Duodenal mucosa (tissue), 2 donors: ENCODE measurements around the gene ENDOV.

Experiments
- H3K27ac ChIP-seq: one replicate; pipeline ENCODE4 v1.7.0; 2013; ENCODE audit warnings: low read depth, low read length
- H3K27me3 ChIP-seq, 2 donors: one replicate each; pipeline ENCODE4 v1.7.0; 2013; ENCODE audit warnings: low read length in 2 of 2, control low read depth in 1 of 2; ENCODE audit not compliant: insufficient read depth in 2 of 2, control insufficient read depth in 1 of 2
- H3K36me3 ChIP-seq, 2 donors: one replicate each; pipeline ENCODE4 v1.7.0; 2013; ENCODE audit warnings: low read length in 2 of 2, control low read depth in 1 of 2; ENCODE audit not compliant: insufficient read depth in 2 of 2, control insufficient read depth in 1 of 2
- H3K4me1 ChIP-seq, 2 donors: one replicate each; pipeline ENCODE4 v1.7.0; 2013; ENCODE audit warnings: low read length in 2 of 2, control low read depth in 1 of 2; ENCODE audit not compliant: insufficient read depth in 2 of 2, control insufficient read depth in 1 of 2
- H3K4me3 ChIP-seq, 2 donors: one replicate each; pipeline ENCODE4 v1.7.0; 2013; ENCODE audit warnings: low read length in 2 of 2, low read depth in 1 of 2
- H3K9ac ChIP-seq, 2 donors: one replicate each; pipeline ENCODE4 v1.7.0; 2013; ENCODE audit warnings: low read length in 2 of 2, low read depth in 1 of 2
- H3K9me3 ChIP-seq, 2 donors: one replicate each; pipeline ENCODE4 v1.7.0; 2013; ENCODE audit warnings: low read length in 2 of 2, control low read depth in 1 of 2; ENCODE audit not compliant: control insufficient read depth in 1 of 2

The ENDOV gene

DNA sequence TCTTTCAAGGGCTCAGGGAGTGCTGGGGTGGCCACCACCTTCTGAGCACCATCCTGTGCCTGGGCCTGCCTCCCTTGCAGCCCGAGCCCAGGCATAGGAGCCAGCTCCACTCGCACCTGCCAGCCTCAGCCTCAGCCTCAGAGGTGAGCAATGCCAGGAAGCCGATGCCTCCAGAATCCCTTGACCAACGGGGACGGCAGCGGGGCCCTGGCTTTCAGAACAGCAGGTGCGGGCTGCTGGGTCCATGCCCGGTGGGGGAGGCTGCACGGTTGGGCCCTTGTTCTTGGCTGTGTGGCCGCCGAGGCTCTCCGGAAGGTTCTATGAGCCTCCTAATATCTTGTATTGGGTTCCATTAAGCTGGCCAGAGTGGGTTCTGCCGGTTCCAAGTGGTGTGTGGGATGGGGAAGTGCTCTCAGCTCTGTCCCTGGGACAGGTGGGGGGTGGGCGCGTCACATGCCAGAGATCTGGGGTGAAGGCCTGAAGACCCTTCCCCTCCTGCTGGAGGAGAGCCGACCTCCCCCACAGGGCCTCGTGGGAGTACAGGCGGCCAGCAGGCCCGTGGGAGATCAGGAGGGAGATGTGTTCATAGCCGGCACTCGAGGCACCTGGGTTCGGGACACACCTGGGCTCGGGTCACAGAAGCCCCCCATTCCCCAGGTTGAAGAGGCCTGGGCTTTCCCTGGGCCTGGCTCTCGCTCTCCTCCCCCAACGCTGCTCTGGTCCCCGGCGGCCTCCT lies 34.4 kb downstream of the ENDOV start:
- H3K9ac ChIP-seq = no peak overlapping the region
- no peak overlapping the region for H3K4me3 ChIP-seq
- H3K36me3 ChIP-seq = no peaks in the 10 kb centered on the region
- H3K27me3 ChIP-seq = no peaks in the 10 kb centered on the region
- H3K4me1 ChIP-seq = peaks cover 9 to 11% of the 10 kb centered on the region in 2 donors
- no peak overlapping the region for H3K27ac ChIP-seq
- H3K9me3 ChIP-seq = no peaks in the 10 kb centered on the region

DNA sequence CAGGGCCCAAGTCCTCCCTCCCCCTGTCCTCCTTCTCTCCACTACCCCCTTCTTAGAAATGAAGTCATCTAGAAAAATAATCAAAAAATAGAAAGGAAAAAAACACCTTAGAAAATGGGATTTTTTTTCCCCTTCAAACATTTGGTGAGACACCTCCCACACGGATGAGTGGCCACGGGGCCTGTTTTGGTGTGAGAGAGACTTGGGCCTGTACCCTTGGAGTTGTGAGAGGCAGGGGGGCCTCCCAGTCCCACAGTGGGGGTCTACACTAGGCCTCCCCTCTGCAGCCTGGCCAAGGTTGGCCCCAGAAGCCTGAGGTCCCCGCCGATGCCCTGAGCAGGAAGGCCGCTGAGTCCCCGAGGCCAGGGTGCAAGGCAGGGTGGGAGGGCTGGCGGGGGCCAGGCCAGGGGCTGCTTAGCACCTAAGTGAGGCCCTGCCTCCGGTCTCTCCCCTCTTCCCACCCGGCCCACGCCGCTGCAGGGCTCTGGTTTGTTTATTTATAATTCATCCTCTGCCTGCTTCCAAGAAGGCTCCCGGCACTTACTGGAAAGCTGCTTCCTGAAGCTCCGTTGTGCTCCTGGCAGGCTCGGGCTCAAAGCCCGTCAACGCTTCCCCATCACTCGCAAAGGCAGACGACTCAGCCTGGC lies 35.1 kb downstream of the ENDOV start:
- Histone ChIP-seq H3K27me3 (no peaks in the 10 kb centered on the region), H3K36me3 (no peaks in the 10 kb centered on the region), H3K4me1 (peaks cover 9 to 11% of the 10 kb centered on the region in 2 donors), H3K9me3 (no peaks in the 10 kb centered on the region), H3K4me3 (no peak overlapping the region), H3K27ac (no peak overlapping the region), H3K9ac (no peak overlapping the region)

DNA sequence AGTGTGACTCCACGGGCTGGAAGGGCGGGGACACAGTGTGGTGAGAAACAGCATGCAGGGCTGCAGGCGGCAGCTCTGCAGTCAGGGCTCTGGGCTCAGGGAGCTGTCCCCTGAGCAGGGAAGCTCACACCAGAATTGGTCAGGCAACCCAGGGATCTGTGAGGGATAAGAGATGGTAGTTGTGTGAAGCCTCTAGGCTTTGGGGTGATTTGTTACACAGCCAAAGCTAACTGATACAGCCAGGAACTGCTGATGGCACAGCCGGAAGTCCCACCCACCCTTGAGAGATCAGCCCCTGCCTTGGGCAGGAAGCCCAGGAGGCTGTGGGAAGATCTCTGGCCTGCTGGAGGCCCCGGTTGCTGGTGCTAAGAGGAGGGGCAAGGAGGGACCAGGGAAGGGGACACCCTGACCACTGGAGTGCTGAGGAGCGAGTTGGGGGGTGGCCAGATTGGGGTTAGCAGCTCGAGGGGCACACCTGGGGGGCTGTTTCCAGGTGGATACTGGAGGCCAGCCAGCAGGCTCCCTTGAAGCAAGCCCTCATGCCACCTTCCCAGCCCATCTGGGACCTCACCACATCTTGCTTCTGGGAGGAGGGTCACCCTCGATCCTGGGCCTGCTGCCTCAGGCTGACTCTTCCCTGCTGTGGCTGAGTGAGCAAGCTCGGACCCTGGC lies 36.3 kb downstream of the ENDOV start:
- no peaks in the 10 kb centered on the region for H3K36me3 ChIP-seq
- no peak overlapping the region for H3K27ac ChIP-seq
- no peak overlapping the region for H3K4me3 ChIP-seq
- H3K27me3 ChIP-seq = no peaks in the 10 kb centered on the region
- no peak overlapping the region for H3K9ac ChIP-seq
- H3K9me3 ChIP-seq = no peaks in the 10 kb centered on the region
- peaks cover 9 to 18% of the 10 kb centered on the region in 2 donors for H3K4me1 ChIP-seq

DNA sequence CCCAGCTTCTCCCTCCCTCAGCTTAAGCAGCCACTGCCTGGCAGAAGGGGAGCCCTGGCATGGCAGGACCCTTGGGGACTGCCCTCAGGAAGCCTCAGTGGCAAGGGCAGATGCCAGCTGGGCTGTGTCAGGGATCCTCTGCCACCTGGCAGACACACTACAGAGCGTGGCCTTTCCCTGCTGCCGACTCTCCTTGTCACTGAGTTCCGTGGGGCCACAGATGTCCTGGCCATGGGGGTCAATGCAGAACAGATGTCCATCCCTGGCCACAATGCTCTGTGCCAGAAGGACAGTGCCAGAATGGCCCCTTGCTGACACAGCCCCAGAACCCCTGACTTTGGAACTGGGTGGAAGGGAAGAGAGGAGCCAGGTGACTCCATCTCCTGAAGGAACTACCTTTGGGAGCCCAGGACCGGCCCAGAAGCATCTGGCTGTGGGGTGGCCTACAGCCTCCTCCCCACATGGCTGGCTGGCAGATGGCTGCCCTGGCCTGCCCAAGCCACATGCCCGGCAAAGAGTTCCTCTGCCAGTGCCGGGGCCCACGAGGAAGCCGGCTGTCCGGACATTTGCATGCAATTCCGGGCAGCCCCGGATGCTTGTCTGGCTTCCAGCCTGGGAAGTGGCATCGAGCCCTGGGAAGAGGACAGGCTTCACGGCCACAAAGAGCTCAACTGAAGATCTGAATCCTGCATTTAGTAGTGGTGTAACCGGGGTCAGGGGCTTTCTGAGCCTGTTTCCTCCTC lies 37.4 kb downstream of the ENDOV start:
- Histone ChIP-seq H3K4me3 (no peak overlapping the region), H3K4me1 (peaks cover 9 to 18% of the 10 kb centered on the region in 2 donors), H3K27ac (no peak overlapping the region), H3K9ac (no peak overlapping the region), H3K27me3 (no peaks in the 10 kb centered on the region), H3K36me3 (no peaks in the 10 kb centered on the region), H3K9me3 (no peaks in the 10 kb centered on the region)

DNA sequence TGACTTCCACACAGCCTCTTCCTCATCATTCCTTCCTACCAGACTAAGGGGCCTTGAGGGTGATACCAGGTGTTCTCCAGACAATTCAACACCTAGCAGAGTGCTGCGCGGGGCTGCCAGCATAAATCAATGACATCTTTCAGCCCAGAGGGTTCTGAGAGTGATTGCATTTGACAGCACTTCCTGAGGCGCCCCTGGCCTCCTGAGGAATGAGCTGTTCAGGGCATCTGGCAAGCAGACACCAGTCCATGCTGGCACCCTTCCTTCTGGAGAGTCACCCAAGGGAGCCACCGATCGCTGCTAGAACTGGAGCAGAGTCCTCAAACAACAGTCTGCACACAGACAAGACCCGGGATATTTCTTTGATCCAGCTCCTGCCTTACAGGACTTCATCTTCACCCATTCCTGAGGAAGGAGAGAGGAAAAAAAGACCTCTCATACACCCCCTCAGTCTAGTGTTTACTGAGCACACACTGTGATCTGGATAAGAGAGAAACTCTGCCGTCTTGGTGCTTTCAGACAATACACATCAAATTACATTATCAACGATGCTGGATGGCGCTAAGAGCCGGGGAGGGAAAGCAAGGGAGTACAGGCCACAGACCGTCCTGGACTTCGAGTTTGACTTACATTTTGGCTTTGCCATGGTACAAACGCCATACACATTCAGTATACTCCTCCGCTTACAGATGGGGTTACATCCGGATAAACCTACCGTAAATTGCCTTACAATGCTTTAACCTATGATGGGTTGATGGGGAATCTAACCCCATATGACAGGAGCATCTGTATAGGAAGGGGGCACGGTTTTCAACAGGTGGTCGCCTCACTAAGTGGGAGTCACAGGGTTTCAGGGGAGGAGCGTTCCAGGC lies 38.4 kb downstream of the ENDOV start:
- Histone ChIP-seq H3K4me3 (peak overlapping the region; percentile 73 to 80), H3K27me3 (no peaks in the 10 kb centered on the region), H3K36me3 (no peaks in the 10 kb centered on the region), H3K9me3 (no peaks in the 10 kb centered on the region), H3K4me1 (peaks cover 9 to 18% of the 10 kb centered on the region in 2 donors), H3K27ac (no peak overlapping the region), H3K9ac (peak overlapping the region; percentile 80 to 88)

DNA sequence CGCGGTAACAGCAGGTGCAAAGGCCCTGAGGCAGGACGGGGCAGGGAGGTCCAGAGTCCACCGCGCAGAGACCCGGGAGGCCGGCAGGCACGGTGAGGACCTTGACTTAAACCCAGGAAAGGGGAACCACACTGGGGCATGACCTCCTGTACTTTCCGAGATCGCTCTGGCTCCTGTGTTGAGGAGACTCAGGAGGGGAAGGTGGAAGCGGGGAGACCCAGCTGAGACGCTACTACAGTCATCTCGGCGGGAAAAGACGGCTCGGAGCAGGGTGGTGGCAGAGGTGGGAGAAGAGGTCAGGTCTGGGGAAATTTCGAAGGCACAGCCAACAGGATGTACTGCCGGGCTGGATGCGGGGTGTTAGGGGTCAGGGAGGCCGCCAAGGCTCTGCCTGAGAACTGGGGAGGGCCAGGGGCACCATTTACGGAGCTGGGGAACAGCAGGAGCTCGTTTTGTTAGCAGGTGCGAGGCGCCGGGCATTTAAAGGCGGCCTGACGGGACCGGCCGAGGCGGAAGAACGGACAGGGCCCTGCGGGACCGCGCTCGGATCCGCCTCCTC lies 39.1 kb downstream of the ENDOV start:
- H3K36me3 ChIP-seq = no peaks in the 10 kb centered on the region
- H3K9ac ChIP-seq = peak overlapping the region; percentile 80 to 88
- H3K27ac ChIP-seq = peak overlapping the region; percentile 94
- no peaks in the 10 kb centered on the region for H3K27me3 ChIP-seq
- H3K4me3 ChIP-seq = peak overlapping the region; percentile 73 to 80
- H3K9me3 ChIP-seq = no peaks in the 10 kb centered on the region
- H3K4me1 ChIP-seq = peaks cover 9 to 18% of the 10 kb centered on the region in 2 donors

DNA sequence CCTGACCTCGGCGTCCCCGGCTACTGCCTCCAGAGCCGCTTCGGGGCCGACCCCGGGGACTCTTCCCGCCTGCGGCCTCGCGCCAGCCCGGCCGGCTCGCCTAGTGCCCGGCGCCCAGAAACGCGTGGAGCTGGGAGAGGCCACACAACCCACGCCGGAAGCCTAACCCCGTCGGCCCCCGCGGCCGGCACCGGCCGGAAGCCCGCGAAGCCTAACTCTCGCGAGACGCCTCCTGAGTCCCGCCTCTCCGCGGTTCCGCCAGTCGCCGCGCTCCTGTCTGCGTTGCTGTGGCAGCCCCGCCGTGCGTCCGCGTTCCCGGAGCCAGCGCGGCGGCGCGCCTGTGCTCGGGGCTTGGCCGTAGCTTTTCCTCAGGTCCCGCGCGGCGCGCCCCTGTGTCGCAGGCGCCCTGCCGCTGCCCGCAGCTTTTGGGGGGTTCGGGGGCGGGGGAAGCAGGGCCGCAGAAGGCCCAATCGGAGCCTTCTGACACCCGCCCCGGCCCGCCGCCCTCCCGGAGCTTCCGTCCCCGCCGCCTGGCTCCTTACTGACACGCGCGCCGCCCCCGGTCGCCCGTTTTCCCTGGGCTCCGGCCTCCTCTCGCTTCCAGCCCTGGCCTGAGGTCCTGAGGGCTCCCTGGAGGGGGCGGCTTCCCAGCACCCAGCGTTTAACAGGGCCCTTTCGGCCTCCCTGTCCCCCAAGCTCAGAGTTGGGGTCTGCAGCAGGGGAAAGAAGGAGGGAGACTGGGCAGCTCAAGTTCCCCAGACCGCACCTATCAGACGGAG lies 39.8 kb downstream of the ENDOV start:
- H3K9ac ChIP-seq = peak overlapping the region; percentile 80 to 88
- H3K9me3 ChIP-seq = no peaks in the 10 kb centered on the region
- no peaks in the 10 kb centered on the region for H3K27me3 ChIP-seq
- no peaks in the 10 kb centered on the region for H3K36me3 ChIP-seq
- H3K4me3 ChIP-seq = peak overlapping the region; percentile 73 to 80
- peaks cover 9 to 18% of the 10 kb centered on the region in 2 donors for H3K4me1 ChIP-seq
- peak overlapping the region; percentile 94 for H3K27ac ChIP-seq

DNA sequence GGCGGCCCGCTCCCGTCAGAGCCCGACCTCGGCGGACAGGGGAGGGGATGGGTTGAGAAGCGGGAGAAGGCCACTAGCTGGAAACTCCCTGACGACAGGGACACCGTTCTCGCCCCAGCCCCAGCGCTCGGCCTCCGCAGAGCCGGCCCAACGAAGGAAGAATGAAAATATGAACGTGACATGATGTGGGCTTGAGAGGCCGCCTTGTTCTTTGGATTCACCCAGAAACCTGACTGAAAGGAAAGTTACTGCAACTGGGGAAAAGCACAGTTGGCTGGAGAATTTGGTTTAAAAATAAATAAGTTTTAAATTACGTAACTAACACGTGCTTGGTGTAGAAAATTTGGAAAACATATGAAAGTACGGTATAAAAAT lies 40.4 kb downstream of the ENDOV start:
- peak overlapping the region; percentile 73 to 80 for H3K4me3 ChIP-seq
- H3K27me3 ChIP-seq = peaks cover 0 to 2% of the 10 kb centered on the region in 2 donors
- H3K9me3 ChIP-seq = no peaks in the 10 kb centered on the region
- H3K4me1 ChIP-seq = peaks cover 9 to 18% of the 10 kb centered on the region in 2 donors
- H3K27ac ChIP-seq = peak overlapping the region; percentile 94
- no peaks in the 10 kb centered on the region for H3K36me3 ChIP-seq
- H3K9ac ChIP-seq = peak overlapping the region; percentile 80 to 88
